HG03442 (cell line): Measurements from ENCODE around the gene PAPPA2.

Source experiments
- ATAC-seq: cut with Tn5 transposase; IDR thresholded peaks from one replicate; pipeline ENCODE4 v1.9.1; 2021; ENCODE audit warnings: mild to moderate bottlenecking, moderate library complexity; ENCODE audit not compliant: unreplicated experiment

PAPPA2 gene

DNA sequence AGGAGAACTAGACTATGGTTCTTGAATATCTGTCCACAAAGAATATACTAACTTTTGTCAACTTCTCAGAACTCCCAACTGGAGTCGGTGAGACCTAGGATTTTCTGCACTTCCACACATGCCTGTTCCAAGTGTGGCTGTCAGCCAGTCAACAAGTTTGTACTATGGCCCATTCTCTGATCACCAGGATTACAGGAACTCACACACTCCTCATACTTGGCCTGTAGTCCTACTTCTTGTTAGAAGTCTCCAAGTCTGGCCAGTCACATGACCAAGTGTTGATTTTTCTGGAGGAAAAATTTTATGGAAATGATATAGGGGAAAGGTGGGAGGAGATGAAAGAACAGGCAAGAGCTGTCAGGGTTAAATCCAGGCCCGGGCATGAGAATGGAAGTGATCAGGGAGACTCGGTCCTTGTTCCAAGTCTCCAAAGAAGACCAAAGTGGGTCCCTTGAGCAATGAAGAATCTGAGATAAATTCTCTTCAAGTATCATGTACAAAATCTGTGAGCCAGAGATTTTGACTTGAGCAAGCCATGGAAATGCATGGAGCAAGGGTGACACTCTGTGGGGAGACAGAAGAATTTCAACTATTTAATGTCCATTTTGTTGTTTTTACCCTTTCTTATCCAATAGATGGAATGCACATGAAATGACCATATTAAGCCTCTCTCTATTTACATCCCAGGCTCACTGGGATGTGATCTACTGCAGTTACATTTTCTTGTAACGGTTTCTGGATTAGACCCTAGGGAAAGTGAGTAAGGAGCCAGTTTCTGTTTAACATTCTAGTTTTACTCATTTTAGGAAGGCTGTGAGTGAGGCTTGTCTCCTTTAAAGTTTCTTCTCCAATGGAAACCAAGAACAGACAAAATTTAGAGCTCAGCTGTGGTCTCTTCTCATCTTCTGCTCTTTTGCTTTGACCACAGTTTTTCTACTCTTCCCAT lies 380.6 kb downstream of the PAPPA2 start:
- no peak for ATAC-seq

- no peak for ATAC-seq
Measured at GRCh38 chr1:176847052-176847451, 384.1 kb downstream of the PAPPA2 start.

GRCh38 chr1:176849281-176849680 lies 386.3 kb downstream of the PAPPA2 start:
- ATAC-seq, result no peak

- ATAC-seq, result no peak
Measured at GRCh38 chr1:176850871-176851270, 387.9 kb downstream of the PAPPA2 start.

DNA sequence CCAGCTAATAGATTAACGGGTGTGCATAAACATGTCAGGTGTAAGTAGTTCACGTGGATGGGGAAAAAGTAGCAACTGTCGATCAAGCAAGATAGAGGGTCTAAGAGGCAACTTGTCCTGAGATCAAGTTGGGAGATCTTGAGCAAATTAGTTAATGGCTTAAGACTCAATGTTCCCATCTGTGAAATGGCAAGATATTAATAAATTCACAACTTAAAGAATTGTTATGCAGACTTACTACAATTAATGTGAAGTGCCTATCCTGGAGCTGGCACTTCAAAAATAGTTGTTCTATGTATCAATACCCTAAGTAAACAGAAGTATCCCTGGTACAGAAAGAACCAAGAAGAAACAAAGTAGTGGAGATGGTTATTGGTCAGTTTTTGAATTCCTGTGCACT lies 389.1 kb downstream of the PAPPA2 start:
- ATAC-seq, result no peak

- no peak for ATAC-seq
Measured at GRCh38 chr1:176853503-176853902, 390.5 kb downstream of the PAPPA2 start.

- no peak for ATAC-seq
Measured at GRCh38 chr1:176854121-176854520, 391.1 kb downstream of the PAPPA2 start.

DNA sequence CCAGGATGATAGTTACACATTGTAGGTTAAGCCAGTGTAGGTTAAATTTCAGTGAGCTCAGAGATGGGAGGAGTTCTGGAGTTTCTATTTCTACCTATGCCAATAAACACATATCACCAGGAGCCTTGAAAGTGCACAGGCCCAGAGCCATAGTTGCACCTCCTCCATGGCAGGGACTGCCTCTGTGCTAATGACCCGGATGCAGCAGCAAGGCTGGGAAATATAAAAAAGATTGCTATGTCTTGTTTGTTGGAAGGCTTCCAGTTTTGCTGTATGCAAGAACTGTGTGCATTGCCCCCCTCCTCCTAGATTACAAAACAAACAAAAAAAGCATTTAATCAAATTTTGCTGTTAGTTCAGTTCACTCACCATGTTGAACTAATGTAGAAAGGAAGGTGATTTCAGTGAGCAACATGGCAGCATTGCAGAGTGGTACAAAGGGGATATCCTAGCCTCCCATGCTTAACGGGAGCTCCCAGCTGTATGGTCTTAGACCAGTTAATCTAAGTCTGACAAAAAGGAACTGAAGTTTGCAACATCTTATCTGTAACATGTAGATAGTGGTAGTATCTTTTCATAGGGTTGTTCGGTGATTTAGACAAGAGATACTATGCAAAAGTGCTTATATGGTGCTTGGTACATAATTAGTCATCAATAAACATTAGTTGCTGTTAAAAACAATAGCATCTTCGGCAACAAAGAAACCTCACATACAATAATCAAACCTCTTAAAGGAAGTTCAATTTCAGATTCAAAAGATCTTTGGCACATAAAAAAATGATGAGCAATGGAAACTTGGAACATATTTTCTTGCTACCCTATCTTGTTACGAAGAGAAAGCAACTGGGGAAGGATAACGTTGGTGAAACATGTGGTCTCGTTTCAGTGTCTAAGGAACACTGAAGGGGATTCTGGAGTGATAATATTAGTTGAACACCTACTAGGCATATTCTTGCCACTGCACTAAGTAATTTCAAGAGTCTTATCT lies 392.1 kb downstream of the PAPPA2 start:
- ATAC-seq, result no peak

DNA sequence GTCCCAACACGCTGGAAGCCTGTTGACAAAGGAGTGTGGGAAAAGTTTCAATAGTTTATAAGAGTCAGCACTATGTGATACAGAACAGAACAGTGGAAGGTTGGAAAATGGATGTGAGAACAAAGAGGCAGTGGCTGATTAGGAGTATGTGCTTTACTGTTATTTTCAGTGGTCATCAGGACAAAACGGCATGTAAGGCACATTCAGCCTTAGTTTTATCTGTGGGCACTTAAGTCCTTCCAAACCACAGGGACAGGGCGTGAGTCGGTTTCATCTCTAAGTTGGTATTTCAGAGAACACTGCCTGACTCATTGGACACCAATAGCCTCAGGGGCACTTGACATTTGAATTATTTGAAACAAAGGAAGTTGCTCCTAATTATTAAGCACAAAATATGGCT lies 394.7 kb downstream of the PAPPA2 start:
- ATAC-seq, result no peak

GRCh38 chr1:176858433-176858916 lies 395.5 kb downstream of the PAPPA2 start:
- ATAC-seq, result no peak

GRCh38 chr1:176863613-176864012 lies 400.6 kb downstream of the PAPPA2 start:
- no peak for ATAC-seq

- ATAC-seq, result no peak
Measured at GRCh38 chr1:176864211-176864610, 401.2 kb downstream of the PAPPA2 start.

DNA sequence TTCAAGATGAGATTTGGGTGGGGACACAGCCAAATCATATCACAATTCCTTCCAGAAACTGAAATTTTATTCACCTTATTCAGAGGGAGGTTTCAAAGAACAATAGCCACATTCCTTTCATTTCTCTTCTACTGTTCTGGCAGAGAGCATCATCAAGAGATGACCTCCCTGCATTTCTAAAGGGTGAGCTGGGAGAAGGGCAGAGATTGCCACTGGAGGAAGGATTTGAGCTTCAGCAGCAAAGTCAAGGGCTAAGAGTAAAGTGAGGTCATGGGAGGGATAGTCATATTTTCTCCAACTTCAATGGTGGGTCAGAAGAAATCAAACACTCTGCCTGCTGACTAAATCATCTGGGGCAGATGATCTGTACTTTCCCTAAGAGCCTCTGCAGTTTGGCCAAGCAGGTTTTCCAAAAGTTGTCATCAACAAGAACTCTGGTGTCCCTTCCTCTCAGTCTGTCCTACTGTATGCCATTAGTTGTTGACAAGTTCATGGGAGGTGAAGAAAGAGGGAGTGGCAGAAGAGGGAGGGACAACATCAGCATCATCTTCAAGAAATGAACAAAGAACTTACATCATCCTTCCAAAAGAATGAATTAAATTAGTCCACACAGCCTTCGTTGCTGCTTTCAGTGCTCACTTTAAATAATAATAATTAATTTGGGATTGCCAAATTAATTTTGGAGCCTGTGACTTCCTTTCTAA lies 403.2 kb downstream of the PAPPA2 start:
- no peak for ATAC-seq

DNA sequence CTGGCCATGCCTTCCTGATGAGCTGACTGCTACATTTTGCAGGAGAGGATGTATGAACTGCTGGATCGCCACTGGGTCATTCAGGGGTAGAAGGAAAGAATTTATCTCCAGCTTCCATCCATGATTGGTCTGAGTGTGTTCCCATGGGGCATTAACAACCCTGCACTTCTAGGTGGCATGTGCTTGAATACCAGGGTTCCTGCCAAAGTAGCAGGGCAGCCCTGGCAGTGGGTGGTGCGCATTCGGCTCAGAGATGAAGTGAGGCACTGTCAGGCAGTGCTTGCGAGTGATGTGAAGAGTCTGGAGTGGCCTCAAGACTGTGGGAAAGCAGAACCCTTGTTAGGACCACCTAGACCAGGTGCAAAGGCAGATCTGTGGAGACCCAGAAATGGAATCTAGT lies 406.6 kb downstream of the PAPPA2 start:
- no peak for ATAC-seq

DNA sequence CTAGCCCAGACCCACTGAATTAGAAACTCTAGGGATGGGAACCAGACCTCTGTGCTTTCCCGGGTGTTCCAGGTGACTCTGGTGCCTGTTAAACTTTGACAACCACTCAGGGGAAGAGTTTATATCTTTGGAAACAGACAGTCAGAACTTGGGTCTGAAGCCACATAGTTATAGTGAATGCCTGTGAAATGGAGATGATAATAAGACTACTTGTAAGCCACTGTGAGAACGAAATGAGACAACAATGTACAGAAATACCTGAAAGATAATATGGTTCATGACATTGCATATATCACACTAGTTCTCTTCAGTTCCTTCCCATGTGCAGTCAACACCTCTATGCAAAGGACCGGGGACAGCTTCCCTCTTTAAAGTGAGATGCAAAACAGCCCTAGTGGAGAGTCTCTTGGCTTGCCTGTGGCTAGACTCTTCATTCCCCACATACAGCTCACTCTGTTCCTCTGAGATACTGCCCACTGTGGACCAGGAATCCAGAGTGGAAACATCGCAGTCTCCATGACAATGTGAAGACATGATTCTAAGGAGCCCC lies 414.1 kb downstream of the PAPPA2 start:
- ATAC-seq, result no peak

DNA sequence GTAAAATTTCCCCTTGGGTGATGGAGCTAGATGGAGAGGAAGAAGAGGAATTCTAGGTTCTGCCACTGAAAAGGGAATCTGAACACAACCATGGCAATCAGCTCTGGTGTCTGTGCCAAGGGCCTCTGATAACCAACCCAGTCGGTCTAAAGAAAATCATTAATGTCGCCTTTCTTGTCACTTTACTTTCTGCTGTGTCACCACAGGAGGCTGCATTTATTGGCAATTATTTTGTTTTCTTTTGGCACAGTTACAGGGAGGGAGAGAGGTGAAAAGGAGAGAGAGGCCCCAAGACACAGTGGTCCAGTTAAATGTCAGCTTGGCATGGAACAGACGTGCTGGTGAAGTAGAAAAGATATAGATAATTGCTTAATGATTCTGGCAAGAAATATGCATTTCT lies 414.6 kb downstream of the PAPPA2 start:
- no peak for ATAC-seq

DNA sequence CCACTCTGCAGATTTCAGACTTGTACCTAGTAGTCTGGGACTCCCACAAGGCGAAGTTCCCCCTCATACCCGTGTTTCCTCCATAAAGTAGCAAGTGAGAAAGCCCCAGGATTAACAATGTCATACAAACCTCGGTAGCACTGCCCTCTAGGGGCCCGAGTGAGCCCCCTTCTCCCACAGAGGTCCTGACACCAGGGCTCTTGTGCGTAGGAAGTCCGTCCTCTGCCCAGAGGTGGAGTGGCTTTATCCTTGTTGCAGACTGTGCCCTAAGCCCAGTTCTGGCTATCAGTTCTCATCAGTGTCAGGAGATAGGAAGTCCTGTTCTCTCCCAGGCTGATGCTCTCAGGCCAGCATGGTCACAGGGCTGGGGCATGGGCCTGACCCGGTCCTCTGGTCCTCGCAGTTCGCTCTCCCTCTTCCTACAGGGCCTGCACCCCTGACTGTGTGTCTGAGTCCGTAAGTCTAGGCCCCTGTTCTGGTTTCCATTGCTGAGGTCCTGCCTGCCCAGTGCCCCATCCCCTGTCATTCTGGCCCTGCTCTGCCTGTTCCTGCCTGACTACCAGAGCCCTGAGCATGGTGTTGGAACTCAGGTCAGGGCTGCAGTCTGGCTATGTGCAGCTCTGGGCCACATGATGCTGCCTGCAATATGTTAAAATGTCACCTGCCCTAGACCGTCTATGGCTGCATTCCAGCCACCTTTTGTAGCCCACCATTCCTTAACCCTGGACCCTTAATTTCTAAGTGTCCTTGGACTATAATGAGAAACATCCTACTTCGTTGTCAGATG lies 416.0 kb downstream of the PAPPA2 start:
- no peak for ATAC-seq

GRCh38 chr1:176879784-176880620 lies 417.0 kb downstream of the PAPPA2 start:
- no peak for ATAC-seq
